CD4-positive, alpha-beta T cell (primary cell): ENCODE data around the gene CDH4. TPM values are rescaled to one million over a fixed set of nuclear protein-coding genes. Genes with fewer than 3 reads are reported as not detected.

Source experiments
- ATAC-seq: fragments of 200-7000 bp; cut with Tn5 transposase; one replicate; pipeline ENCODE4 v1.10.0; 2022; ENCODE audit warnings: mild to moderate bottlenecking; ENCODE audit not compliant: poor library complexity
- CTCF ChIA-PET: fragments of 350-600 bp; sonication (Branson Sonifier 250); formaldehyde crosslinking; loops from one replicate; lab custom pipeline; 2021; ENCODE audit warnings: antibody characterized with exemption, inconsistent platforms; lab: Charles Lee
- POLR2A ChIA-PET: fragments of 350-600 bp; sonication (Branson Sonifier 250); formaldehyde crosslinking; loops from one replicate; lab custom pipeline; 2021; ENCODE audit warnings: antibody characterized with exemption, inconsistent platforms; lab: Charles Lee
- DNase-seq, 14 experiments: peaks; one replicate each; pipeline ENCODE4 v3.0.0-alpha.2; 2013 to 2020; ENCODE audit warnings: mixed read lengths in 2 of 14
- H3K27ac ChIP-seq, 2 donors: one replicate each; pipeline versions ENCODE4 v1.5.1 to v1.7.0; 2013; ENCODE audit warnings: low read length in 2 of 2, low read depth in 1 of 2, mild to moderate bottlenecking in 1 of 2
- H3K27me3 ChIP-seq, 2 experiments: 1 replicate in 1 of 2; 2 replicates in 1 of 2; pipeline versions ENCODE4 v1.6.1 to v1.7.0; 2013; ENCODE audit warnings: low read length in 2 of 2, control low read depth in 1 of 2, mild to moderate bottlenecking in 1 of 2, moderate library complexity in 1 of 2; ENCODE audit not compliant: insufficient read depth in 2 of 2, control insufficient read depth in 1 of 2
- H3K36me3 ChIP-seq: one replicate; pipeline ENCODE4 v1.6.1; 2013; ENCODE audit warnings: low read length, control low read depth; ENCODE audit not compliant: insufficient read depth
- H3K4me1 ChIP-seq: one replicate; pipeline ENCODE4 v1.6.1; 2013; ENCODE audit warnings: low read length, control low read depth; ENCODE audit not compliant: insufficient read depth
- H3K4me3 ChIP-seq: one replicate; pipeline ENCODE4 v1.5.1; 2013; ENCODE audit warnings: mild to moderate bottlenecking, low read length, moderate library complexity
- H3K9me3 ChIP-seq, 2 experiments: 1 replicate in 1 of 2; 2 replicates in 1 of 2; pipeline versions ENCODE4 v1.6.1 to v1.7.0; 2013; ENCODE audit warnings: low read length in 2 of 2, mild to moderate bottlenecking in 2 of 2, control low read depth in 1 of 2, moderate library complexity in 1 of 2; ENCODE audit not compliant: control insufficient read depth in 1 of 2, insufficient read depth in 1 of 2
- H3K27ac Mint-ChIP-seq: one replicate; pipeline ENCODE4 v1.8.0; 2020; ENCODE audit warnings: mixed read lengths
- H3K27me3 Mint-ChIP-seq: one replicate; pipeline ENCODE4 v1.8.0; 2021; ENCODE audit warnings: mixed read lengths
- H3K36me3 Mint-ChIP-seq: one replicate; pipeline ENCODE4 v1.8.0; 2021; ENCODE audit warnings: low read depth, mixed read lengths
- H3K4me1 Mint-ChIP-seq: one replicate; pipeline ENCODE4 v1.8.0; 2021; ENCODE audit warnings: low read depth, mixed read lengths
- H3K4me3 Mint-ChIP-seq: one replicate; pipeline ENCODE4 v1.8.0; 2020; ENCODE audit warnings: mild to moderate bottlenecking, mixed read lengths
- H3K9me3 Mint-ChIP-seq: one replicate; pipeline ENCODE4 v1.8.0; 2020; ENCODE audit warnings: mixed read lengths
- intact Hi-C, 2 experiments: fragments of 100-400 bp; cut with DNase I in 1 of 2; cut with micrococcal nuclease in 1 of 2; formaldehyde crosslinking; loops; one replicate each; pipeline versions ENCODE4 v1.15.1 to v1.9.0; 2023 to 2025; cut with DNase I, micrococcal nuclease
- total RNA-seq, 174 experiments: library from RNA in 2 of 174; stranded (reverse) in 2 of 174; gene quantifications; one replicate each; pipeline ENCODE4 v1.2.3 and lab custom pipeline; 2021 to 2026
- TF ChIP-seq, protein P1 (sequence below): fragments of 200-600 bp; IDR thresholded peaks from one replicate; pipeline ENCODE4 v1.8.0; 2022; ENCODE audit warnings: antibody characterized with exemption, mild to moderate bottlenecking

CDH4 gene
- total RNA-seq, 2 experiments from 2014 or later, result 0.11 TPM

GRCh38 chr20:61514018-61514365 is 261.9 kb downstream of the CDH4 start:
- Mint-ChIP-seq H3K27ac (no peak overlapping the region), H3K27me3 (no peaks in the 10 kb centered on the region), H3K4me1 (no peaks in the 10 kb centered on the region), H3K9me3 (peaks cover 3% of the 10 kb centered on the region), H3K4me3 (no peak overlapping the region), H3K36me3 (no peaks in the 10 kb centered on the region)
- ChIA-PET POLR2A (no interaction called here), CTCF (no interaction called here)
- Histone ChIP-seq H3K4me3 (no peak overlapping the region), H3K36me3 (no peaks in the 10 kb centered on the region), H3K9me3 (peaks cover 0 to 19% of the 10 kb centered on the region in 2 experiments), H3K27me3 (no peaks in the 10 kb centered on the region), H3K4me1 (no peaks in the 10 kb centered on the region), H3K27ac (no peak overlapping the region)
- TF ChIP-seq, protein P1, sequence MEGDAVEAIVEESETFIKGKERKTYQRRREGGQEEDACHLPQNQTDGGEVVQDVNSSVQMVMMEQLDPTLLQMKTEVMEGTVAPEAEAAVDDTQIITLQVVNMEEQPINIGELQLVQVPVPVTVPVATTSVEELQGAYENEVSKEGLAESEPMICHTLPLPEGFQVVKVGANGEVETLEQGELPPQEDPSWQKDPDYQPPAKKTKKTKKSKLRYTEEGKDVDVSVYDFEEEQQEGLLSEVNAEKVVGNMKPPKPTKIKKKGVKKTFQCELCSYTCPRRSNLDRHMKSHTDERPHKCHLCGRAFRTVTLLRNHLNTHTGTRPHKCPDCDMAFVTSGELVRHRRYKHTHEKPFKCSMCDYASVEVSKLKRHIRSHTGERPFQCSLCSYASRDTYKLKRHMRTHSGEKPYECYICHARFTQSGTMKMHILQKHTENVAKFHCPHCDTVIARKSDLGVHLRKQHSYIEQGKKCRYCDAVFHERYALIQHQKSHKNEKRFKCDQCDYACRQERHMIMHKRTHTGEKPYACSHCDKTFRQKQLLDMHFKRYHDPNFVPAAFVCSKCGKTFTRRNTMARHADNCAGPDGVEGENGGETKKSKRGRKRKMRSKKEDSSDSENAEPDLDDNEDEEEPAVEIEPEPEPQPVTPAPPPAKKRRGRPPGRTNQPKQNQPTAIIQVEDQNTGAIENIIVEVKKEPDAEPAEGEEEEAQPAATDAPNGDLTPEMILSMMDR, result no peak
- ATAC-seq (no peak), DNase-seq (no peak)
- intact Hi-C loops, result no loop called here

- Mint-ChIP-seq H3K4me3 (no peak overlapping the region), H3K9me3 (peaks cover 3% of the 10 kb centered on the region), H3K36me3 (no peaks in the 10 kb centered on the region), H3K27me3 (no peaks in the 10 kb centered on the region), H3K4me1 (no peaks in the 10 kb centered on the region), H3K27ac (no peak overlapping the region)
- ATAC-seq (no peak), DNase-seq (no peak)
- peaks cover 0 to 18% of the 10 kb centered on the region in 2 experiments for H3K9me3 ChIP-seq
- intact Hi-C loops, result no loop called here
- H3K36me3 ChIP-seq, result no peaks in the 10 kb centered on the region
- no peaks in the 10 kb centered on the region for H3K27me3 ChIP-seq
- no peak overlapping the region for H3K4me3 ChIP-seq
- TF ChIP-seq, protein P1, result no peak
- H3K4me1 ChIP-seq, result no peaks in the 10 kb centered on the region
- ChIA-PET POLR2A (no interaction called here), CTCF (no interaction called here)
- H3K27ac ChIP-seq, result no peak overlapping the region
Measured at GRCh38 chr20:61514396-61514795, 262.3 kb downstream of the CDH4 start.

GRCh38 chr20:61514805-61515505 is 262.9 kb downstream of the CDH4 start:
- CTCF ChIA-PET, result no interaction called here
- peaks cover 0 to 23% of the 10 kb centered on the region in 2 experiments for H3K9me3 ChIP-seq
- Mint-ChIP-seq H3K36me3 (no peaks in the 10 kb centered on the region), H3K9me3 (peaks cover 3% of the 10 kb centered on the region), H3K27me3 (no peaks in the 10 kb centered on the region), H3K4me1 (no peaks in the 10 kb centered on the region), H3K27ac (no peak overlapping the region), H3K4me3 (no peak overlapping the region)
- TF ChIP-seq, protein P1, result no peak
- DNase-seq (no peak), ATAC-seq (no peak)
- intact Hi-C loops, result no loop called here
- H3K4me1 ChIP-seq, result no peaks in the 10 kb centered on the region
- H3K36me3 ChIP-seq, result no peaks in the 10 kb centered on the region
- H3K4me3 ChIP-seq, result no peak overlapping the region
- H3K27ac ChIP-seq, result no peak overlapping the region
- POLR2A ChIA-PET, result no interaction called here
- no peaks in the 10 kb centered on the region for H3K27me3 ChIP-seq
